ENCODE data around the gene ZMYND8. TPM values are rescaled to one million over a fixed set of nuclear protein-coding genes. Genes with fewer than 3 reads are reported as not detected.

The ZMYND8 gene
- polyA plus RNA-seq, 1 donor from 2014 or later: 16.8 TPM

DNA sequence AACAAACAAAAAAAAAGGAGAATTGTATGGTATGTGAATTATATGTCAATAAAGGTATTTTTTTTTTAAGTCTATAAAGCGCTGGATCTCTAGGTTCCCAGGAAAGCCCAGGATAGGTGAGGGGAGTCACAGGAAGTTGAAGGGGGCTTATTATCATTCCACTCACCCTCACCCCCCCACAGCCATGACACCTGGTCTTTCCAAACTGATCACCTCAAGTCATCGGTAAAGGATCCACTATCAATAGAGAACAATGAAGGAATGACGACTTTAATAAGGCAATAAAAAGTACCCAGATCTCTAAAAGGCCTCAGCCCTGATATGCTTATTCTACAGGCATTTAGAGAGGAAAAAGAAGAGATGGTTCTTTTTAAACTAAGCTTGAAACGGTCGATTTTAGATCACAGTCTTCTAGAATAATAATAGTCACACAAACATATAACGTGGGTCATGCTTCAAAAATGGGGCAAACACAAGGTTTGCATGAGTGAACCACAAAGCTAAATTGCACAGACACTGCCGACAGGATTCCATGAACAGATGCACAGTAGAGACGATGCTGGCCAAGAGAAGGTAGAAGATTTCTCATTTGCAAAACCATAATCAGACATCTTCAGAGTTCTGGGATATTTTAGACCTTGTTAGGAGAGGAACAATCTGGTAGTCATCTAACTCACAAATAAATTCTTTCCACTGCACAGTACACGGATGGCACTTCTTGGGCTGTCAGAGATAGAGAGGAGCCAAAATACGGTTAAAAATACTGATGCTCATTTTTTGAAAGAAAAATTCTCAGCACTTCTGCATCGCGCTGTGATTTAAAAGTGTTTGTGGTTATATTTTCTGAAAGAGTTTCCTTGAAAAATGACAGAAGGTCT lies 21.0 kb downstream of the ZMYND8 start:
- Histone ChIP-seq H3K9ac (ENCODE audit: low read length) (no peak overlapping the region), H3K9me3 (ENCODE audit: low read length) (no peaks in the 10 kb centered on the region), H4K20me1 (ENCODE audit: insufficient read depth) (no peaks in the 10 kb centered on the region), H3F3A (ENCODE audit: insufficient read depth, low read length, poor library complexity, severe bottlenecking) (peaks cover 3% of the 10 kb centered on the region), H2AFZ (ENCODE audit: low read depth, low read length) (no peak overlapping the region), H3K36me3 (ENCODE audit: insufficient read depth, low read length) (no peaks in the 10 kb centered on the region), H3K27me3 (ENCODE audit: insufficient read depth, low read depth, low read length) (no peaks in the 10 kb centered on the region), H3K4me3 (ENCODE audit: low read length) (no peak overlapping the region), H3K4me2 (ENCODE audit: low read length) (no peak overlapping the region), H3K27ac (ENCODE audit: low read length) (no peak overlapping the region), H3K9me2 (ENCODE audit: insufficient read depth, low read length) (no peaks in the 10 kb centered on the region), H3K79me2 (replicated peaks; ENCODE audit: insufficient read depth, low read length) (peaks cover 6% of the 10 kb centered on the region)
- TF ChIP-seq RAD21 (conservative IDR thresholded peaks at IDR 0.05) (no peak), TAF1 (IDR thresholded peaks at IDR 0.05; ENCODE audit: low read depth) (no peak), EZH2 (IDR thresholded peaks at IDR 0.05; ENCODE audit: borderline replicate concordance, insufficient read depth, low read length, poor library complexity, severe bottlenecking) (no peak), SMC3 (conservative IDR thresholded peaks at IDR 0.05; ENCODE audit: poor library complexity) (no peak), EP300 (conservative IDR thresholded peaks at IDR 0.05; ENCODE audit: poor library complexity, severe bottlenecking) (no peak), MXI1 (conservative IDR thresholded peaks at IDR 0.05; ENCODE audit: poor library complexity, severe bottlenecking) (no peak), POLR2AphosphoS5 (IDR thresholded peaks at IDR 0.05) (no peak)
- TF ChIP-seq, protein P1, sequence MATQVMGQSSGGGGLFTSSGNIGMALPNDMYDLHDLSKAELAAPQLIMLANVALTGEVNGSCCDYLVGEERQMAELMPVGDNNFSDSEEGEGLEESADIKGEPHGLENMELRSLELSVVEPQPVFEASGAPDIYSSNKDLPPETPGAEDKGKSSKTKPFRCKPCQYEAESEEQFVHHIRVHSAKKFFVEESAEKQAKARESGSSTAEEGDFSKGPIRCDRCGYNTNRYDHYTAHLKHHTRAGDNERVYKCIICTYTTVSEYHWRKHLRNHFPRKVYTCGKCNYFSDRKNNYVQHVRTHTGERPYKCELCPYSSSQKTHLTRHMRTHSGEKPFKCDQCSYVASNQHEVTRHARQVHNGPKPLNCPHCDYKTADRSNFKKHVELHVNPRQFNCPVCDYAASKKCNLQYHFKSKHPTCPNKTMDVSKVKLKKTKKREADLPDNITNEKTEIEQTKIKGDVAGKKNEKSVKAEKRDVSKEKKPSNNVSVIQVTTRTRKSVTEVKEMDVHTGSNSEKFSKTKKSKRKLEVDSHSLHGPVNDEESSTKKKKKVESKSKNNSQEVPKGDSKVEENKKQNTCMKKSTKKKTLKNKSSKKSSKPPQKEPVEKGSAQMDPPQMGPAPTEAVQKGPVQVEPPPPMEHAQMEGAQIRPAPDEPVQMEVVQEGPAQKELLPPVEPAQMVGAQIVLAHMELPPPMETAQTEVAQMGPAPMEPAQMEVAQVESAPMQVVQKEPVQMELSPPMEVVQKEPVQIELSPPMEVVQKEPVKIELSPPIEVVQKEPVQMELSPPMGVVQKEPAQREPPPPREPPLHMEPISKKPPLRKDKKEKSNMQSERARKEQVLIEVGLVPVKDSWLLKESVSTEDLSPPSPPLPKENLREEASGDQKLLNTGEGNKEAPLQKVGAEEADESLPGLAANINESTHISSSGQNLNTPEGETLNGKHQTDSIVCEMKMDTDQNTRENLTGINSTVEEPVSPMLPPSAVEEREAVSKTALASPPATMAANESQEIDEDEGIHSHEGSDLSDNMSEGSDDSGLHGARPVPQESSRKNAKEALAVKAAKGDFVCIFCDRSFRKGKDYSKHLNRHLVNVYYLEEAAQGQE (IDR thresholded peaks at IDR 0.05; ENCODE audit: borderline replicate concordance): no peak
- TF ChIP-seq, protein P2, sequence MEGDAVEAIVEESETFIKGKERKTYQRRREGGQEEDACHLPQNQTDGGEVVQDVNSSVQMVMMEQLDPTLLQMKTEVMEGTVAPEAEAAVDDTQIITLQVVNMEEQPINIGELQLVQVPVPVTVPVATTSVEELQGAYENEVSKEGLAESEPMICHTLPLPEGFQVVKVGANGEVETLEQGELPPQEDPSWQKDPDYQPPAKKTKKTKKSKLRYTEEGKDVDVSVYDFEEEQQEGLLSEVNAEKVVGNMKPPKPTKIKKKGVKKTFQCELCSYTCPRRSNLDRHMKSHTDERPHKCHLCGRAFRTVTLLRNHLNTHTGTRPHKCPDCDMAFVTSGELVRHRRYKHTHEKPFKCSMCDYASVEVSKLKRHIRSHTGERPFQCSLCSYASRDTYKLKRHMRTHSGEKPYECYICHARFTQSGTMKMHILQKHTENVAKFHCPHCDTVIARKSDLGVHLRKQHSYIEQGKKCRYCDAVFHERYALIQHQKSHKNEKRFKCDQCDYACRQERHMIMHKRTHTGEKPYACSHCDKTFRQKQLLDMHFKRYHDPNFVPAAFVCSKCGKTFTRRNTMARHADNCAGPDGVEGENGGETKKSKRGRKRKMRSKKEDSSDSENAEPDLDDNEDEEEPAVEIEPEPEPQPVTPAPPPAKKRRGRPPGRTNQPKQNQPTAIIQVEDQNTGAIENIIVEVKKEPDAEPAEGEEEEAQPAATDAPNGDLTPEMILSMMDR (IDR thresholded peaks at IDR 0.05; ENCODE audit: poor library complexity, severe bottlenecking): no peak

DNA sequence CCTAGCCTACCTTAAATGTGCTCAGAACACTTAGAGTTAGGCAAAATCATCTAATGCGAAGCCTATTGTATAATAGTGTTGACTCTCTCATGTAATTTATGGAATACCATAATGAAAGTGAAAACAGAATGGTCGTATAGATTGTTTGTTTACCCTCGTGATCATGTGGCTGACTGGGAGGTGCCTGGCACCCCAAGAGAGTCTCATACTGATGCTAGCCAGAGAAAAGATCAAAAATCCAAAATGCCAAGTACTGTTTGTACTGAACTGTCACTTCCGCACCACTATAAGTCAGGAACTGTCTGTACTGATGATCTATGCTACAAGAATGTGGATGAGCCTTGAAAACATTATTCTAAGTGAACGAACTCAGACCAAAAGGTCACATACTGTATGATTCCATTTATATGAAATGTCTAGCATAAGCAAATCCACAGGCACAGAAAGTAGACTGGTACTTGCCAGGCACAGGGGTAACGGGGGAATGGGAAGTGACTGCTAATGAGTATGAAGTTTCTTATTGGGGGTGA lies 22.4 kb downstream of the ZMYND8 start:
- no peak for TF ChIP-seq EP300 (conservative IDR thresholded peaks at IDR 0.05; ENCODE audit: poor library complexity, severe bottlenecking)
- no peak for TF ChIP-seq MXI1 (conservative IDR thresholded peaks at IDR 0.05; ENCODE audit: poor library complexity, severe bottlenecking)
- no peak for TF ChIP-seq POLR2AphosphoS5 (IDR thresholded peaks at IDR 0.05)
- no peak overlapping the region for H3K4me3 ChIP-seq (ENCODE audit: low read length)
- no peaks in the 10 kb centered on the region for H4K20me1 ChIP-seq (ENCODE audit: insufficient read depth)
- H3K9ac ChIP-seq (ENCODE audit: low read length): no peak overlapping the region
- no peak overlapping the region for H3K4me2 ChIP-seq (ENCODE audit: low read length)
- H3K36me3 ChIP-seq (ENCODE audit: insufficient read depth, low read length): no peaks in the 10 kb centered on the region
- peaks cover 3% of the 10 kb centered on the region for H3F3A ChIP-seq (ENCODE audit: insufficient read depth, low read length, poor library complexity, severe bottlenecking)
- H3K27me3 ChIP-seq (ENCODE audit: insufficient read depth, low read depth, low read length): no peaks in the 10 kb centered on the region
- no peak overlapping the region for H3K27ac ChIP-seq (ENCODE audit: low read length)
- H3K79me2 ChIP-seq (replicated peaks; ENCODE audit: insufficient read depth, low read length): peaks cover 6% of the 10 kb centered on the region
- H3K9me2 ChIP-seq (ENCODE audit: insufficient read depth, low read length): no peaks in the 10 kb centered on the region
- no peak overlapping the region for H2AFZ ChIP-seq (ENCODE audit: low read depth, low read length)
- no peaks in the 10 kb centered on the region for H3K9me3 ChIP-seq (ENCODE audit: low read length)
